Right renal pelvis (tissue), 4 donors: Measurements from ENCODE around the gene CD300LF. TPM values are rescaled to one million over a fixed set of nuclear protein-coding genes. Genes with fewer than 3 reads are reported as not detected.

Experiments
- DNase-seq, 4 donors: peaks; one replicate each; pipeline ENCODE4 v3.0.0-alpha.2; 2013; ENCODE audit warnings: low read depth in 4 of 4, low spot score in 3 of 4, missing footprints in 1 of 4
- polyA plus RNA-seq, 4 donors: library from polyadenylated mRNA; unstranded; fragments of 120-200 nt; gene quantifications; one replicate each; pipeline ENCODE4 v1.2.1, GENCODE V29; 2013; ENCODE audit not compliant: insufficient read length in 4 of 4

CD300LF gene
- polyA plus RNA-seq, 4 donors = 0.16 to 0.50 (median 0.27) TPM

- DNase-seq = no peak
These were observed 18.6 kb downstream of the CD300LF start for GRCh38 chr17:74694081-74694480.

GRCh38 chr17:74691151-74691550 is 21.6 kb downstream of the CD300LF start:
- DNase-seq = no peak

GRCh38 chr17:74690409-74690825 is 22.3 kb downstream of the CD300LF start:
- DNase-seq = no peak

- no peak for DNase-seq
These were observed 24.8 kb downstream of the CD300LF start for GRCh38 chr17:74687886-74688285.

GRCh38 chr17:74686761-74687160 is 26.0 kb downstream of the CD300LF start:
- no peak for DNase-seq

- no peak for DNase-seq
These were observed 30.1 kb downstream of the CD300LF start for GRCh38 chr17:74682471-74683190.

- no peak for DNase-seq
These were observed 30.7 kb downstream of the CD300LF start for GRCh38 chr17:74682028-74682427.

- no peak for DNase-seq
These were observed 31.8 kb downstream of the CD300LF start for GRCh38 chr17:74680941-74681340.

GRCh38 chr17:74680213-74680612 is 32.5 kb downstream of the CD300LF start:
- DNase-seq = no peak

- DNase-seq = no peak
These were observed 33.3 kb downstream of the CD300LF start for GRCh38 chr17:74679374-74679773.

- no peak for DNase-seq
These were observed 34.2 kb downstream of the CD300LF start for GRCh38 chr17:74678541-74678940.

- DNase-seq = no peak
These were observed 34.9 kb downstream of the CD300LF start for GRCh38 chr17:74677558-74678466.

GRCh38 chr17:74671031-74671771 is 41.5 kb downstream of the CD300LF start:
- peak; percentile 75 to 86 (median 82) for DNase-seq

- no peak for DNase-seq
These were observed 42.4 kb downstream of the CD300LF start for GRCh38 chr17:74670329-74670728.

GRCh38 chr17:74663561-74663960 is 49.2 kb downstream of the CD300LF start:
- DNase-seq = no peak

- DNase-seq = no peak
These were observed 52.8 kb downstream of the CD300LF start for GRCh38 chr17:74659889-74660288.

- no peak for DNase-seq
These were observed 54.1 kb downstream of the CD300LF start for GRCh38 chr17:74658620-74659019.

- no peak for DNase-seq
These were observed 58.0 kb downstream of the CD300LF start for GRCh38 chr17:74654742-74655141.

- DNase-seq = no peak
These were observed 60.7 kb downstream of the CD300LF start for GRCh38 chr17:74652020-74652419.

GRCh38 chr17:74649909-74650308 is 62.8 kb downstream of the CD300LF start:
- no peak for DNase-seq
